ENCODE results near the gene EPO. TPM values are rescaled to one million over a fixed set of nuclear protein-coding genes. Genes with fewer than 3 reads are reported as not detected.
A peak's percentile ranks its signal among the peaks of the same experiment; 100 is the strongest.

The EPO gene
- total and polyA plus RNA-seq, 4 donors, result 1.3 to 22.9 (median 3.4) TPM

- TF ChIP-seq ATF3 (IDR thresholded peaks at IDR 0.05), result no peak
- no peak for TF ChIP-seq SP1 (IDR thresholded peaks at IDR 0.05)
- no peak for TF ChIP-seq NR2F2 (IDR thresholded peaks at IDR 0.05)
- no peak for TF ChIP-seq ZBTB33 (IDR thresholded peaks at IDR 0.05)
- no peak for TF ChIP-seq EGR1 (IDR thresholded peaks at IDR 0.05; ENCODE audit: low read depth in 2 of 2)
- TF ChIP-seq REST (IDR thresholded peaks at IDR 0.05), result no peak
- no peak for TF ChIP-seq RAD21 (IDR thresholded peaks at IDR 0.05)
- no peak for TF ChIP-seq MAX (IDR thresholded peaks at IDR 0.05)
- no peak for TF ChIP-seq FOXA1 (IDR thresholded peaks at IDR 0.05)
- Histone ChIP-seq H3K4me1 (ENCODE audit: control insufficient read depth in 4 of 4, insufficient read depth in 4 of 4, low read length in 3 of 4) (peaks cover 7 to 34% (median 21%) of the 10 kb centered on the region in 4 donors), H3K9ac (ENCODE audit: low read depth in 1 of 2, low read length in 2 of 2) (no peak overlapping the region), H3K36me3 (ENCODE audit: control insufficient read depth in 4 of 4, insufficient read depth in 3 of 4, low read depth in 1 of 4, low read length in 3 of 4) (peaks cover 0 to 30% (median 22%) of the 10 kb centered on the region in 4 donors), H3K27ac (ENCODE audit: low read depth in 1 of 2, low read length in 2 of 2) (no peak overlapping the region), H3K9me3 (ENCODE audit: control insufficient read depth in 4 of 4, low read length in 3 of 4) (no peaks in the 10 kb centered on the region), H3K27me3 (ENCODE audit: control insufficient read depth in 4 of 4, insufficient read depth in 4 of 4, low read length in 3 of 4) (no peaks in the 10 kb centered on the region), H3K4me3 (ENCODE audit: low read depth in 1 of 3, low read length in 3 of 3) (no peak overlapping the region)
- 90% methylated on average over 18 of the region's 18 CpGs for WGBS
- DNase-seq (ENCODE audit: low spot score), result no peak
Measured at GRCh38 chr7:100689230-100690135, 30.8 kb upstream of the EPO start.

- Histone ChIP-seq H3K9ac (ENCODE audit: low read depth in 1 of 2, low read length in 2 of 2) (no peak overlapping the region), H3K4me1 (ENCODE audit: control insufficient read depth in 4 of 4, insufficient read depth in 4 of 4, low read length in 3 of 4) (peaks cover 7 to 34% (median 21%) of the 10 kb centered on the region in 4 donors), H3K27me3 (ENCODE audit: control insufficient read depth in 4 of 4, insufficient read depth in 4 of 4, low read length in 3 of 4) (no peaks in the 10 kb centered on the region), H3K9me3 (ENCODE audit: control insufficient read depth in 4 of 4, low read length in 3 of 4) (no peaks in the 10 kb centered on the region), H3K27ac (ENCODE audit: low read depth in 1 of 2, low read length in 2 of 2) (no peak overlapping the region), H3K36me3 (ENCODE audit: control insufficient read depth in 4 of 4, insufficient read depth in 3 of 4, low read depth in 1 of 4, low read length in 3 of 4) (peaks cover 0 to 14% (median 6%) of the 10 kb centered on the region in 4 donors), H3K4me3 (ENCODE audit: low read depth in 1 of 3, low read length in 3 of 3) (no peak overlapping the region)
- TF ChIP-seq ATF3 (IDR thresholded peaks at IDR 0.05) (no peak), TAF1 (conservative IDR thresholded peaks at IDR 0.05) (no peak), RAD21 (IDR thresholded peaks at IDR 0.05) (peak; percentile 88), SP1 (IDR thresholded peaks at IDR 0.05) (no peak), YY1 (IDR thresholded peaks at IDR 0.05) (no peak), NR2F2 (IDR thresholded peaks at IDR 0.05) (no peak), ZBTB33 (IDR thresholded peaks at IDR 0.05) (no peak), CTCF (IDR thresholded peaks at IDR 0.05; ENCODE audit: low read depth, low read length, missing input control) (peak; percentile 93)
- 34% methylated on average over 28 of the region's 28 CpGs for WGBS
- peak; percentile 88 for DNase-seq (ENCODE audit: low spot score)
Measured at GRCh38 chr7:100691676-100692577, 28.3 kb upstream of the EPO start.
